SK-N-SH (cell line): Measurements from ENCODE around the gene UPK3B.

ENCODE experiments used
- FOSL2 ChIP-seq: IDR thresholded peaks from 2 replicates; pipeline ENCODE4 v1.4.0; 2012; ENCODE audit warnings: low read depth, mild to moderate bottlenecking, moderate library complexity, borderline replicate concordance
- POLR2AphosphoS5 ChIP-seq: IDR thresholded peaks from 2 replicates; pipeline ENCODE4 v1.6.1; 2012; ENCODE audit warnings: low read depth, low read length
- RAD21 ChIP-seq: IDR thresholded peaks from 2 replicates; pipeline ENCODE4 v1.6.1; 2012; ENCODE audit warnings: mild to moderate bottlenecking, low read length
- RFX5 ChIP-seq: IDR thresholded peaks from 2 replicates; pipeline ENCODE4 v1.6.1; 2012; ENCODE audit warnings: mild to moderate bottlenecking, improper control_type of control experiment, low read length
- TAF1 ChIP-seq: IDR thresholded peaks from 2 replicates; pipeline ENCODE4 v1.6.1; 2012; ENCODE audit warnings: low read depth, mild to moderate bottlenecking, low read length, moderate library complexity, borderline replicate concordance
- TF ChIP-seq, protein P1 (sequence below): fragments of 200-600 bp; sonication (generic); IDR thresholded peaks from 2 replicates; pipeline ENCODE4 v1.6.1; 2017; ENCODE audit warnings: antibody characterized with exemption, mild to moderate bottlenecking, moderate library complexity
- TF ChIP-seq, protein P2 (sequence below): IDR thresholded peaks from 2 replicates; pipeline ENCODE4 v1.4.0; 2012; ENCODE audit warnings: low read depth, borderline replicate concordance
- TF ChIP-seq, protein P3 (sequence below): fragments of 150-350 bp; IDR thresholded peaks from 2 replicates; pipeline ENCODE4 v1.6.1; 2017; ENCODE audit warnings: antibody characterized with exemption, low read length, low read depth, borderline replicate concordance
- TF ChIP-seq, protein P4 (sequence below): IDR thresholded peaks from 2 replicates; pipeline ENCODE4 v1.4.0; 2012; ENCODE audit warnings: low read depth

DNA sequence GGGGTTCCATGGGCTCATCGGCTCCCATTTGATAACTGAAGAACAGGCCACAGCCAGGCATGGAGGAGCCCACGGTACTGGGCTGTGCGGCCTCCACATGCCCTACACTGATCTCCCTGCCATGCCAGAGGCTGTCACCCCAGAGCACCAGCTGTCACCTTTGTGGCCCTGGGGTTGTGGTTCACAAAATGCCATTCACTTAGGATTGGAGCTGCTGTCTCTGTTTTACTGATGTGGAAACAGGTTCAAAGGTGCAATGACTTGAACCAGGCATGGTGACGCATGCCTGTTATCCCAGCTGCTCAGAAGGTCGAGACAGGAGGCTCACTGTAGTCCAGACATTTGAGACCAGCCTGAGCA is 4.3 kb upstream of the UPK3B start:
- TF ChIP-seq, protein P1, sequence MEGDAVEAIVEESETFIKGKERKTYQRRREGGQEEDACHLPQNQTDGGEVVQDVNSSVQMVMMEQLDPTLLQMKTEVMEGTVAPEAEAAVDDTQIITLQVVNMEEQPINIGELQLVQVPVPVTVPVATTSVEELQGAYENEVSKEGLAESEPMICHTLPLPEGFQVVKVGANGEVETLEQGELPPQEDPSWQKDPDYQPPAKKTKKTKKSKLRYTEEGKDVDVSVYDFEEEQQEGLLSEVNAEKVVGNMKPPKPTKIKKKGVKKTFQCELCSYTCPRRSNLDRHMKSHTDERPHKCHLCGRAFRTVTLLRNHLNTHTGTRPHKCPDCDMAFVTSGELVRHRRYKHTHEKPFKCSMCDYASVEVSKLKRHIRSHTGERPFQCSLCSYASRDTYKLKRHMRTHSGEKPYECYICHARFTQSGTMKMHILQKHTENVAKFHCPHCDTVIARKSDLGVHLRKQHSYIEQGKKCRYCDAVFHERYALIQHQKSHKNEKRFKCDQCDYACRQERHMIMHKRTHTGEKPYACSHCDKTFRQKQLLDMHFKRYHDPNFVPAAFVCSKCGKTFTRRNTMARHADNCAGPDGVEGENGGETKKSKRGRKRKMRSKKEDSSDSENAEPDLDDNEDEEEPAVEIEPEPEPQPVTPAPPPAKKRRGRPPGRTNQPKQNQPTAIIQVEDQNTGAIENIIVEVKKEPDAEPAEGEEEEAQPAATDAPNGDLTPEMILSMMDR: no peak
- TF ChIP-seq RAD21 (no peak), POLR2AphosphoS5 (no peak), TAF1 (no peak), RFX5 (no peak), FOSL2 (no peak)
- TF ChIP-seq, protein P2, sequence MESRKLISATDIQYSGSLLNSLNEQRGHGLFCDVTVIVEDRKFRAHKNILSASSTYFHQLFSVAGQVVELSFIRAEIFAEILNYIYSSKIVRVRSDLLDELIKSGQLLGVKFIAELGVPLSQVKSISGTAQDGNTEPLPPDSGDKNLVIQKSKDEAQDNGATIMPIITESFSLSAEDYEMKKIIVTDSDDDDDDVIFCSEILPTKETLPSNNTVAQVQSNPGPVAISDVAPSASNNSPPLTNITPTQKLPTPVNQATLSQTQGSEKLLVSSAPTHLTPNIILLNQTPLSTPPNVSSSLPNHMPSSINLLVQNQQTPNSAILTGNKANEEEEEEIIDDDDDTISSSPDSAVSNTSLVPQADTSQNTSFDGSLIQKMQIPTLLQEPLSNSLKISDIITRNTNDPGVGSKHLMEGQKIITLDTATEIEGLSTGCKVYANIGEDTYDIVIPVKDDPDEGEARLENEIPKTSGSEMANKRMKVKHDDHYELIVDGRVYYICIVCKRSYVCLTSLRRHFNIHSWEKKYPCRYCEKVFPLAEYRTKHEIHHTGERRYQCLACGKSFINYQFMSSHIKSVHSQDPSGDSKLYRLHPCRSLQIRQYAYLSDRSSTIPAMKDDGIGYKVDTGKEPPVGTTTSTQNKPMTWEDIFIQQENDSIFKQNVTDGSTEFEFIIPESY: no peak
- TF ChIP-seq, protein P3, sequence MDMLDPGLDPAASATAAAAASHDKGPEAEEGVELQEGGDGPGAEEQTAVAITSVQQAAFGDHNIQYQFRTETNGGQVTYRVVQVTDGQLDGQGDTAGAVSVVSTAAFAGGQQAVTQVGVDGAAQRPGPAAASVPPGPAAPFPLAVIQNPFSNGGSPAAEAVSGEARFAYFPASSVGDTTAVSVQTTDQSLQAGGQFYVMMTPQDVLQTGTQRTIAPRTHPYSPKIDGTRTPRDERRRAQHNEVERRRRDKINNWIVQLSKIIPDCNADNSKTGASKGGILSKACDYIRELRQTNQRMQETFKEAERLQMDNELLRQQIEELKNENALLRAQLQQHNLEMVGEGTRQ: no peak
- TF ChIP-seq, protein P4, sequence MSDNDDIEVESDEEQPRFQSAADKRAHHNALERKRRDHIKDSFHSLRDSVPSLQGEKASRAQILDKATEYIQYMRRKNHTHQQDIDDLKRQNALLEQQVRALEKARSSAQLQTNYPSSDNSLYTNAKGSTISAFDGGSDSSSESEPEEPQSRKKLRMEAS: no peak
